OCI-LY3 (cell line): Measurements from ENCODE around the gene HPCAL1.

ENCODE experiments used
- H2AFZ ChIP-seq: fragments of 200-600, 300-600 bp; shearing (Covaris generic); 2 replicates; pipeline ENCODE4 v1.6.0; 2014; ENCODE audit warnings: antibody characterized with exemption, low read depth, low read length
- H3K27ac ChIP-seq: fragments of 200-600, 300-600 bp; sonication (generic); 2 replicates; pipeline ENCODE4 v1.5.1; 2014; ENCODE audit warnings: mild to moderate bottlenecking, low read length, moderate library complexity, mixed read lengths
- H3K27me3 ChIP-seq: fragments of 200-600, 300-600 bp; sonication (generic); 2 replicates; pipeline ENCODE4 v1.6.1; 2014; ENCODE audit warnings: low read depth, low read length, mixed read lengths
- H3K36me3 ChIP-seq: fragments of 200-600, 300-600 bp; sonication (generic); replicated peaks from 2 replicates; pipeline ENCODE3; 2014; ENCODE audit warnings: low read depth, low read length, mixed read lengths
- H3K4me1 ChIP-seq: fragments of 300-600, 200-600 bp; sonication (generic); 2 replicates; pipeline ENCODE4 v1.6.1; 2014; ENCODE audit warnings: low read length, mixed read lengths
- H3K4me2 ChIP-seq: fragments of 200-600, 300-600 bp; sonication (generic); 2 replicates; pipeline ENCODE4 v1.6.1; 2014; ENCODE audit warnings: low read length, mixed read lengths
- H3K4me3 ChIP-seq: fragments of 300-600, 200-600 bp; sonication (generic); 2 replicates; pipeline ENCODE4 v1.5.1; 2014; ENCODE audit warnings: antibody characterized with exemption, mild to moderate bottlenecking, low read length, moderate library complexity
- H3K79me2 ChIP-seq: fragments of 300-600, 200-600 bp; shearing (Covaris generic); 2 replicates; pipeline ENCODE4 v1.6.1; 2014; ENCODE audit warnings: mild to moderate bottlenecking, low read length, mixed read lengths
- H3K9ac ChIP-seq: fragments of 300-600, 200-600 bp; shearing (Covaris generic); 2 replicates; pipeline ENCODE4 v1.6.0; 2014; ENCODE audit warnings: mild to moderate bottlenecking, low read length, moderate library complexity
- H3K9me3 ChIP-seq: fragments of 200-600, 300-600 bp; shearing (Covaris generic); 2 replicates; pipeline ENCODE4 v1.6.1; 2014; ENCODE audit warnings: low read length, mixed read lengths; ENCODE audit not compliant: insufficient read depth
- H4K20me1 ChIP-seq: fragments of 200-600, 300-600 bp; sonication (generic); 2 replicates; pipeline ENCODE4 v1.6.1; 2016; ENCODE audit warnings: low read length, mixed read lengths; ENCODE audit not compliant: insufficient read depth
- CTCF ChIP-seq: fragments of 200-600, 300-600 bp; sonication (generic); IDR thresholded peaks from 2 replicates; pipeline ENCODE4 v1.5.1; 2014; ENCODE audit warnings: antibody characterized with exemption, low read length, low read depth
- EZH2phosphoT487 ChIP-seq: fragments of 200-600 bp; shearing (Covaris generic); IDR thresholded peaks from 2 replicates; pipeline ENCODE4 v1.6.1; 2018; ENCODE audit warnings: antibody characterized with exemption, mixed run types, low read depth

Gene HPCAL1

GRCh38 chr2:10326707-10327594 lies 24.2 kb downstream of the HPCAL1 start:
- no peaks in the 10 kb centered on the region for H3K9me3 ChIP-seq
- H2AFZ ChIP-seq = no peak overlapping the region
- no peak overlapping the region for H3K27ac ChIP-seq
- no peaks in the 10 kb centered on the region for H3K36me3 ChIP-seq
- H3K79me2 ChIP-seq = 0 out of 2 replicates have a peak, but pooled peaks cover 3% of the 10 kb centered on the region
- H3K9ac ChIP-seq = no peak overlapping the region
- H3K27me3 ChIP-seq = peaks cover 4% of the 10 kb centered on the region; the same call in 1 of the 2 replicates
- H3K4me3 ChIP-seq = no peak overlapping the region
- H3K4me2 ChIP-seq = no peak overlapping the region
- peaks cover 51% of the 10 kb centered on the region for H3K4me1 ChIP-seq
- TF ChIP-seq EZH2phosphoT487 (no peak), CTCF (no peak)
- H4K20me1 ChIP-seq = peaks cover 9% of the 10 kb centered on the region; the same call in 1 of the 2 replicates

- TF ChIP-seq CTCF (no peak), EZH2phosphoT487 (no peak)
- H4K20me1 ChIP-seq = 0 out of 2 replicates have a peak, but pooled peaks cover 12% of the 10 kb centered on the region
- no peak overlapping the region for H3K9ac ChIP-seq
- no peak overlapping the region for H3K4me3 ChIP-seq
- peaks cover 57% of the 10 kb centered on the region for H3K4me1 ChIP-seq
- no peak overlapping the region for H3K27ac ChIP-seq
- 0 out of 2 replicates have a peak, but pooled peaks cover 3% of the 10 kb centered on the region for H3K79me2 ChIP-seq
- no peaks in the 10 kb centered on the region for H3K36me3 ChIP-seq
- H2AFZ ChIP-seq = no peak overlapping the region
- H3K27me3 ChIP-seq = peaks cover 4% of the 10 kb centered on the region; the same call in 1 of the 2 replicates
- H3K9me3 ChIP-seq = no peaks in the 10 kb centered on the region
- no peak overlapping the region for H3K4me2 ChIP-seq
These were observed 25.4 kb downstream of the HPCAL1 start for GRCh38 chr2:10327896-10328669.

- Histone ChIP-seq H3K4me3 (no peak overlapping the region), H3K79me2 (0 out of 2 replicates have a peak, but pooled peaks cover 3% of the 10 kb centered on the region), H3K27ac (no peak overlapping the region), H3K9me3 (no peaks in the 10 kb centered on the region), H2AFZ (no peak overlapping the region), H3K9ac (no peak overlapping the region), H4K20me1 (0 out of 2 replicates have a peak, but pooled peaks cover 12% of the 10 kb centered on the region), H3K4me1 (peaks cover 54% of the 10 kb centered on the region), H3K4me2 (no peak overlapping the region), H3K36me3 (no peaks in the 10 kb centered on the region), H3K27me3 (peaks cover 4% of the 10 kb centered on the region; the same call in 1 of the 2 replicates)
- TF ChIP-seq EZH2phosphoT487 (no peak), CTCF (no peak)
These were observed 26.2 kb downstream of the HPCAL1 start for GRCh38 chr2:10328670-10329579.
